ENCODE measurements around the gene PCBP3.

PCBP3 gene

GRCh38 chr21:45750936-45751335, 107.4 kb downstream of the PCBP3 start:
- no peaks in the 10 kb centered on the region for H3K9me3 ChIP-seq (replicated peaks; ENCODE audit: insufficient read depth, low read length)
- H3K27me3 ChIP-seq (replicated peaks; ENCODE audit: insufficient read depth, low read length) = no peaks in the 10 kb centered on the region
- H3K4me1 ChIP-seq (ENCODE audit: low read length) = no peaks in the 10 kb centered on the region
- no peaks in the 10 kb centered on the region for H3K9me2 ChIP-seq (replicated peaks; ENCODE audit: insufficient read depth, low read length)
- H3F3A ChIP-seq (ENCODE audit: insufficient read depth, low read length) = no peaks in the 10 kb centered on the region
- no peak overlapping the region for H3K4me2 ChIP-seq (ENCODE audit: low read depth, low read length)
- no peak overlapping the region for H2AFZ ChIP-seq (ENCODE audit: low read length)
- no peaks in the 10 kb centered on the region for H3K79me2 ChIP-seq (ENCODE audit: low read length)
- H3K9ac ChIP-seq (ENCODE audit: low read length) = no peak overlapping the region
- no peak overlapping the region for H3K4me3 ChIP-seq (ENCODE audit: low read length)
- no peak for TF ChIP-seq EZH2phosphoT487 (IDR thresholded peaks at IDR 0.05; ENCODE audit: low read length)
- no peak for TF ChIP-seq EZH2 (optimal IDR thresholded peaks at IDR 0.05; ENCODE audit: low read depth, low read length)
- no peak for TF ChIP-seq CTCF (IDR thresholded peaks at IDR 0.05; ENCODE audit: low read length)
- no peak overlapping the region for H3K27ac ChIP-seq (ENCODE audit: low read length)
- no peaks in the 10 kb centered on the region for H3K36me3 ChIP-seq (replicated peaks; ENCODE audit: insufficient read depth, low read length)
- no peak for DNase-seq
- no peaks in the 10 kb centered on the region for H4K20me1 ChIP-seq (ENCODE audit: insufficient read depth, low read length)

DNA sequence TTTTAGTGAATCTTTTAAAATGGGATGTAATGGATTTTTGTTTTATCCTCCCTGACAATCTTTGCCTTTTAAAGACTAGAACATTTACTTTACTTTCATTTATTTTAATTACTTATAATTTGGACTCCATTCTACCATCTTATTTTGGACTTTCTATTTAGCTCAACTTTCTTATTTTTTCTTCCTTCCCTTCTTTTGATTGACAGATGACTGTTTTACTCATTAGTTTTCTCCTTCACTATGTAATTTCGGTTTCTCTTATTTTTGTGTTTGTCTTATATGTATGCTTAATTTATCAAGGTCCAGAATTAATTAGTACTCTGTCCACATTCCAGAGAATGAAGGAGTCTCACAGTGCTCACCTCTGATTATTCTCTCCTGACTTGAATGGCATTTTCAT, 109.9 kb downstream of the PCBP3 start:
- H2AFZ ChIP-seq (ENCODE audit: low read length) = no peak overlapping the region
- H3K4me3 ChIP-seq (ENCODE audit: low read length) = no peak overlapping the region
- no peaks in the 10 kb centered on the region for H3K4me1 ChIP-seq (ENCODE audit: low read length)
- no peak for TF ChIP-seq EZH2phosphoT487 (IDR thresholded peaks at IDR 0.05; ENCODE audit: low read length)
- TF ChIP-seq CTCF (IDR thresholded peaks at IDR 0.05; ENCODE audit: low read length) = no peak
- TF ChIP-seq EZH2 (optimal IDR thresholded peaks at IDR 0.05; ENCODE audit: low read depth, low read length) = no peak
- H4K20me1 ChIP-seq (ENCODE audit: insufficient read depth, low read length) = no peaks in the 10 kb centered on the region
- H3K79me2 ChIP-seq (ENCODE audit: low read length) = no peaks in the 10 kb centered on the region
- H3K9ac ChIP-seq (ENCODE audit: low read length) = no peak overlapping the region
- H3K27ac ChIP-seq (ENCODE audit: low read length) = no peak overlapping the region
- no peak overlapping the region for H3K4me2 ChIP-seq (ENCODE audit: low read depth, low read length)
- no peak for DNase-seq
- H3K36me3 ChIP-seq (replicated peaks; ENCODE audit: insufficient read depth, low read length) = no peaks in the 10 kb centered on the region
- no peaks in the 10 kb centered on the region for H3K27me3 ChIP-seq (replicated peaks; ENCODE audit: insufficient read depth, low read length)
- no peaks in the 10 kb centered on the region for H3K9me3 ChIP-seq (replicated peaks; ENCODE audit: insufficient read depth, low read length)
- no peaks in the 10 kb centered on the region for H3K9me2 ChIP-seq (replicated peaks; ENCODE audit: insufficient read depth, low read length)
- no peaks in the 10 kb centered on the region for H3F3A ChIP-seq (ENCODE audit: insufficient read depth, low read length)

GRCh38 chr21:45756029-45756428, 112.5 kb downstream of the PCBP3 start:
- Histone ChIP-seq H3K9me2 (replicated peaks; ENCODE audit: insufficient read depth, low read length) (no peaks in the 10 kb centered on the region), H3K27me3 (replicated peaks; ENCODE audit: insufficient read depth, low read length) (no peaks in the 10 kb centered on the region), H4K20me1 (ENCODE audit: insufficient read depth, low read length) (no peaks in the 10 kb centered on the region), H3K36me3 (replicated peaks; ENCODE audit: insufficient read depth, low read length) (no peaks in the 10 kb centered on the region), H3K4me2 (ENCODE audit: low read depth, low read length) (no peak overlapping the region), H3K4me3 (ENCODE audit: low read length) (no peak overlapping the region), H2AFZ (ENCODE audit: low read length) (no peak overlapping the region), H3K27ac (ENCODE audit: low read length) (no peak overlapping the region), H3F3A (ENCODE audit: insufficient read depth, low read length) (no peaks in the 10 kb centered on the region), H3K79me2 (ENCODE audit: low read length) (no peaks in the 10 kb centered on the region), H3K9me3 (replicated peaks; ENCODE audit: insufficient read depth, low read length) (no peaks in the 10 kb centered on the region), H3K9ac (ENCODE audit: low read length) (no peak overlapping the region), H3K4me1 (ENCODE audit: low read length) (no peaks in the 10 kb centered on the region)
- no peak for TF ChIP-seq EZH2 (optimal IDR thresholded peaks at IDR 0.05; ENCODE audit: low read depth, low read length)
- TF ChIP-seq CTCF (IDR thresholded peaks at IDR 0.05; ENCODE audit: low read length) = no peak
- no peak for TF ChIP-seq EZH2phosphoT487 (IDR thresholded peaks at IDR 0.05; ENCODE audit: low read length)
- DNase-seq = no peak

Data from MM.1S (cell line).